Cardiac muscle cell (in vitro differentiated cells and primary cell): ENCODE data around the gene ALDH1A2. TPM values are rescaled to one million over a fixed set of nuclear protein-coding genes. Genes with fewer than 3 reads are reported as not detected.
A peak's percentile ranks its signal among the peaks of the same experiment; 100 is the strongest.
"Not testable (repeated sequence)": the region's sequence is repeated elsewhere in the genome, so short reads cannot be mapped to it uniquely, and the experiment has no call there.

ENCODE experiments used
- DNase-seq, 2 donors: peaks; one replicate each; pipeline versions ENCODE4 v3.0.0 to v3.0.0-alpha.2; 2010 to 2017; ENCODE audit warnings: low read depth in 1 of 2, low spot score in 1 of 2
- H3K27ac ChIP-seq: fragments of 200-600 bp; sonication (generic); 2 replicates; pipeline ENCODE4 v1.5.1; 2016
- H3K27me3 ChIP-seq: fragments of 200-600 bp; sonication (generic); 2 replicates; pipeline ENCODE4 v1.6.0; 2016; ENCODE audit warnings: control low read depth
- H3K36me3 ChIP-seq: fragments of 200-600 bp; sonication (generic); 2 replicates; pipeline ENCODE4 v1.5.1; 2016; ENCODE audit warnings: control low read depth
- H3K4me1 ChIP-seq: fragments of 200-600 bp; sonication (generic); 2 replicates; pipeline ENCODE4 v1.8.1; 2017; ENCODE audit warnings: low read depth, mild to moderate bottlenecking, mixed run types
- H3K4me3 ChIP-seq: fragments of 200-600 bp; sonication (generic); 2 replicates; pipeline ENCODE4 v1.5.1; 2016; ENCODE audit warnings: mild to moderate bottlenecking
- H3K9me3 ChIP-seq: fragments of 200-600 bp; sonication (generic); 2 replicates; pipeline ENCODE4 v1.5.1; 2017; ENCODE audit warnings: low read depth, mild to moderate bottlenecking, control low read depth
- polyA plus RNA-seq: library from polyadenylated mRNA; unstranded; fragments of >200 nt; fragmentation: Nextera tagmentation; extraction: Ambion mirVana; gene quantifications from 2 replicates; pipeline ENCODE4 v1.2.1, GENCODE V29; 2016
- total RNA-seq: library from RNA; depleted of rRNA; stranded (reverse); fragments of >200 nt; gene quantifications from 2 replicates; pipeline ENCODE4 v1.2.3, GENCODE V29; 2016
- TF ChIP-seq, protein P1 (sequence below): IDR thresholded peaks from 2 replicates; pipeline ENCODE4 v1.5.1; 2012; ENCODE audit warnings: low read depth, mild to moderate bottlenecking, low read length

Gene ALDH1A2
- total and polyA plus RNA-seq, 2 experiments from 2014 or later, result 3.5 to 4.0 TPM

- TF ChIP-seq, protein P1, sequence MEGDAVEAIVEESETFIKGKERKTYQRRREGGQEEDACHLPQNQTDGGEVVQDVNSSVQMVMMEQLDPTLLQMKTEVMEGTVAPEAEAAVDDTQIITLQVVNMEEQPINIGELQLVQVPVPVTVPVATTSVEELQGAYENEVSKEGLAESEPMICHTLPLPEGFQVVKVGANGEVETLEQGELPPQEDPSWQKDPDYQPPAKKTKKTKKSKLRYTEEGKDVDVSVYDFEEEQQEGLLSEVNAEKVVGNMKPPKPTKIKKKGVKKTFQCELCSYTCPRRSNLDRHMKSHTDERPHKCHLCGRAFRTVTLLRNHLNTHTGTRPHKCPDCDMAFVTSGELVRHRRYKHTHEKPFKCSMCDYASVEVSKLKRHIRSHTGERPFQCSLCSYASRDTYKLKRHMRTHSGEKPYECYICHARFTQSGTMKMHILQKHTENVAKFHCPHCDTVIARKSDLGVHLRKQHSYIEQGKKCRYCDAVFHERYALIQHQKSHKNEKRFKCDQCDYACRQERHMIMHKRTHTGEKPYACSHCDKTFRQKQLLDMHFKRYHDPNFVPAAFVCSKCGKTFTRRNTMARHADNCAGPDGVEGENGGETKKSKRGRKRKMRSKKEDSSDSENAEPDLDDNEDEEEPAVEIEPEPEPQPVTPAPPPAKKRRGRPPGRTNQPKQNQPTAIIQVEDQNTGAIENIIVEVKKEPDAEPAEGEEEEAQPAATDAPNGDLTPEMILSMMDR, result no peak
- no peaks in the 10 kb centered on the region for H3K36me3 ChIP-seq
- peaks cover 4% of the 10 kb centered on the region for H3K4me1 ChIP-seq
- DNase-seq, result no peak
- no peaks in the 10 kb centered on the region for H3K9me3 ChIP-seq
- H3K27me3 ChIP-seq, result no peaks in the 10 kb centered on the region
- no peak overlapping the region for H3K27ac ChIP-seq
- no peak overlapping the region for H3K4me3 ChIP-seq
Measured at GRCh38 chr15:58039079-58040035, 26.2 kb downstream of the ALDH1A2 start.

- no peak overlapping the region for H3K4me3 ChIP-seq
- TF ChIP-seq, protein P1, result no peak
- DNase-seq, result peak in 1 of 2 donors; percentile 68
- peaks cover 4% of the 10 kb centered on the region for H3K4me1 ChIP-seq
- no peaks in the 10 kb centered on the region for H3K9me3 ChIP-seq
- no peaks in the 10 kb centered on the region for H3K36me3 ChIP-seq
- H3K27me3 ChIP-seq, result no peaks in the 10 kb centered on the region
- no peak overlapping the region for H3K27ac ChIP-seq
Measured at GRCh38 chr15:58038426-58039078, 27.0 kb downstream of the ALDH1A2 start.

GRCh38 chr15:58037723-58038301 is 27.7 kb downstream of the ALDH1A2 start:
- TF ChIP-seq, protein P1, result no peak
- Histone ChIP-seq H3K4me1 (peaks cover 4% of the 10 kb centered on the region), H3K9me3 (no peaks in the 10 kb centered on the region), H3K27ac (no peak overlapping the region), H3K27me3 (no peaks in the 10 kb centered on the region), H3K36me3 (no peaks in the 10 kb centered on the region), H3K4me3 (no peak overlapping the region)
- DNase-seq, result no peak

DNA sequence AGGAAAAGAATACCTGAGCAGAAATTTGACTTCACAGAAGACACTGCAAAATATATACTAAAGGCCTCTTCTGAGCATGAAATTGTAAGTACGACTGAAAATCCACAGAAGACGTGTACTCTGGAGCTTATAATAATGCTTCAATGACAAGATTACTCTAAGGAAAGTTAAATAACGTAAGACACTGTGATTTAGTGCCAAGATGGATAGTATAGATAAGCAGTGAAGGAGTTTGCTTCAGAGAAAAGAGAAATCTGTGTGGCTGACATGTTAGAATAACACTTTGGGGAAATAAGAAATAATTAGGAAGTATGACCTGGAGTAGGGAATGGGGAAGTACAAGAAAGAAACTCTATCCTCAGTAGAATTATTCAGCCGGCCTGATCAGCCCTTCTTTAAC is 28.9 kb downstream of the ALDH1A2 start:
- TF ChIP-seq, protein P1, result no peak
- Histone ChIP-seq H3K27me3 (no peaks in the 10 kb centered on the region), H3K4me3 (no peak overlapping the region), H3K4me1 (peaks cover 4% of the 10 kb centered on the region), H3K27ac (no peak overlapping the region), H3K9me3 (no peaks in the 10 kb centered on the region), H3K36me3 (no peaks in the 10 kb centered on the region)
- DNase-seq, result no peak

- not testable (repeated sequence) for H3K4me1 ChIP-seq, DNase-seq, H3K36me3 ChIP-seq, H3K27me3 ChIP-seq, H3K27ac ChIP-seq, H3K4me3 ChIP-seq, H3K9me3 ChIP-seq
Measured at GRCh38 chr15:58028392-58028791, 37.1 kb downstream of the ALDH1A2 start.
